ENCODE data around the gene CASKIN1. TPM values are rescaled to one million over a fixed set of nuclear protein-coding genes. Genes with fewer than 3 reads are reported as not detected.

CASKIN1 gene
- total RNA-seq, 1 experiment from 2014 or later = 4.5 TPM

DNA sequence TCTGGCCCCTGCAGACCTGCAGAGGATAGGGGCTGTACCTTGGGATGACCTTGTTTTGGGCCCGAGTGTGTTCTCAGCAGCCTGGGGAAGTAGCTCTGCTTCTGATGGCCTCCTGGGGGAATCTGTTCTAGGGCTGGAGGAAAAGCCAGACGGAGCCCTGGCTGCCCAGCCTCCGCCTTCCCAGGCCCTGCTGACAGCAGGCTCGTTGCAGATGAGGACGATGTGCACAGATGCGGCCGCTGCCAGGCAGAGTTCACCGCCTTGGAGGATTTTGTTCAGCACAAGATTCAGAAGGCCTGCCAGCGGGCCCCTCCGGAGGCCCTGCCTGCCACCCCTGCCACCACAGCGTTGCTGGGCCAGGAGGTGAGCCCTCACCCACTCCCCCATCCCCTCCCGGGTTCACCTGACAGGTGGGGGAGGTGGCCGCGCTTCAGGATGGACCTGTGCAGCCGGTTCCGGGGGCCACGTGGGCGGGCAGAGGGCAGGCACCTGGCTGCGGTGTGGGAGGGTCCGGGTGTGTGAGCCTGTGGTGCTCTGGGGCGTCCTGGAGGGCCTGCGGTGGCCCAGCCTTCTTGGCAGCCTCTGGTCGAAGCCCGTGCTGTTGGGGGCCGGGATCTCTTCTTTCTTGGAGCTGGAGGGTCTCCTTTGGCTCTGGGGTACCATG lies 31.9 kb upstream of the CASKIN1 start:
- intact Hi-C loops (cut with micrococcal nuclease; ENCODE audit: unreplicated experiment) = no loop called here
- ATAC-seq (no peak), DNase-seq (ENCODE audit: low read depth, low spot score) (no peak)
- BruUV-seq (replicated peaks) = no TSS peak
- POLR2A ChIA-PET = no interaction called here
- TF ChIP-seq TCF7L2 (IDR thresholded peaks at IDR 0.05; ENCODE audit: low read depth, low read length) = no peak
- TF ChIP-seq, protein P1, sequence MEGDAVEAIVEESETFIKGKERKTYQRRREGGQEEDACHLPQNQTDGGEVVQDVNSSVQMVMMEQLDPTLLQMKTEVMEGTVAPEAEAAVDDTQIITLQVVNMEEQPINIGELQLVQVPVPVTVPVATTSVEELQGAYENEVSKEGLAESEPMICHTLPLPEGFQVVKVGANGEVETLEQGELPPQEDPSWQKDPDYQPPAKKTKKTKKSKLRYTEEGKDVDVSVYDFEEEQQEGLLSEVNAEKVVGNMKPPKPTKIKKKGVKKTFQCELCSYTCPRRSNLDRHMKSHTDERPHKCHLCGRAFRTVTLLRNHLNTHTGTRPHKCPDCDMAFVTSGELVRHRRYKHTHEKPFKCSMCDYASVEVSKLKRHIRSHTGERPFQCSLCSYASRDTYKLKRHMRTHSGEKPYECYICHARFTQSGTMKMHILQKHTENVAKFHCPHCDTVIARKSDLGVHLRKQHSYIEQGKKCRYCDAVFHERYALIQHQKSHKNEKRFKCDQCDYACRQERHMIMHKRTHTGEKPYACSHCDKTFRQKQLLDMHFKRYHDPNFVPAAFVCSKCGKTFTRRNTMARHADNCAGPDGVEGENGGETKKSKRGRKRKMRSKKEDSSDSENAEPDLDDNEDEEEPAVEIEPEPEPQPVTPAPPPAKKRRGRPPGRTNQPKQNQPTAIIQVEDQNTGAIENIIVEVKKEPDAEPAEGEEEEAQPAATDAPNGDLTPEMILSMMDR (IDR thresholded peaks at IDR 0.05) = no peak
- TF ChIP-seq, protein P2, sequence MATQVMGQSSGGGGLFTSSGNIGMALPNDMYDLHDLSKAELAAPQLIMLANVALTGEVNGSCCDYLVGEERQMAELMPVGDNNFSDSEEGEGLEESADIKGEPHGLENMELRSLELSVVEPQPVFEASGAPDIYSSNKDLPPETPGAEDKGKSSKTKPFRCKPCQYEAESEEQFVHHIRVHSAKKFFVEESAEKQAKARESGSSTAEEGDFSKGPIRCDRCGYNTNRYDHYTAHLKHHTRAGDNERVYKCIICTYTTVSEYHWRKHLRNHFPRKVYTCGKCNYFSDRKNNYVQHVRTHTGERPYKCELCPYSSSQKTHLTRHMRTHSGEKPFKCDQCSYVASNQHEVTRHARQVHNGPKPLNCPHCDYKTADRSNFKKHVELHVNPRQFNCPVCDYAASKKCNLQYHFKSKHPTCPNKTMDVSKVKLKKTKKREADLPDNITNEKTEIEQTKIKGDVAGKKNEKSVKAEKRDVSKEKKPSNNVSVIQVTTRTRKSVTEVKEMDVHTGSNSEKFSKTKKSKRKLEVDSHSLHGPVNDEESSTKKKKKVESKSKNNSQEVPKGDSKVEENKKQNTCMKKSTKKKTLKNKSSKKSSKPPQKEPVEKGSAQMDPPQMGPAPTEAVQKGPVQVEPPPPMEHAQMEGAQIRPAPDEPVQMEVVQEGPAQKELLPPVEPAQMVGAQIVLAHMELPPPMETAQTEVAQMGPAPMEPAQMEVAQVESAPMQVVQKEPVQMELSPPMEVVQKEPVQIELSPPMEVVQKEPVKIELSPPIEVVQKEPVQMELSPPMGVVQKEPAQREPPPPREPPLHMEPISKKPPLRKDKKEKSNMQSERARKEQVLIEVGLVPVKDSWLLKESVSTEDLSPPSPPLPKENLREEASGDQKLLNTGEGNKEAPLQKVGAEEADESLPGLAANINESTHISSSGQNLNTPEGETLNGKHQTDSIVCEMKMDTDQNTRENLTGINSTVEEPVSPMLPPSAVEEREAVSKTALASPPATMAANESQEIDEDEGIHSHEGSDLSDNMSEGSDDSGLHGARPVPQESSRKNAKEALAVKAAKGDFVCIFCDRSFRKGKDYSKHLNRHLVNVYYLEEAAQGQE (IDR thresholded peaks at IDR 0.05; ENCODE audit: insufficient read depth in 1 of 2, low read depth in 2 of 2, low read length in 1 of 2) = no peak
- no peak for TF ChIP-seq SIN3A (IDR thresholded peaks at IDR 0.05; ENCODE audit: borderline replicate concordance, insufficient read depth, low read depth, low read length)
- no peak for TF ChIP-seq POLR2AphosphoS5 (IDR thresholded peaks at IDR 0.05; ENCODE audit: low read depth, low read length)
- CTCF ChIA-PET = no interaction called here
- peaks cover 8% of the 10 kb centered on the region; the same call in 1 of the 2 replicates for H3K36me3 ChIP-seq (ENCODE audit: control insufficient read depth, insufficient read depth, low read length)
- peaks cover 16% of the 10 kb centered on the region for H3K4me1 ChIP-seq (ENCODE audit: control insufficient read depth, insufficient read depth, low read length)
- no peaks in the 10 kb centered on the region for H3K27me3 ChIP-seq (ENCODE audit: control insufficient read depth, insufficient read depth, low read length)
- in situ Hi-C loops (cut with HindIII; ENCODE audit: low pct_unique_long_range_greater_than_20kb, low sequenced_read_pairs) = no loop called here
- H3K4me3 ChIP-seq (ENCODE audit: low read depth in 2 of 2, low read length in 2 of 2) = no peak overlapping the region
- H3K9me3 ChIP-seq (ENCODE audit: control insufficient read depth, insufficient read depth, low read depth, low read length) = no peaks in the 10 kb centered on the region
- H3K27ac ChIP-seq (ENCODE audit: low read length) = no peak overlapping the region

DNA sequence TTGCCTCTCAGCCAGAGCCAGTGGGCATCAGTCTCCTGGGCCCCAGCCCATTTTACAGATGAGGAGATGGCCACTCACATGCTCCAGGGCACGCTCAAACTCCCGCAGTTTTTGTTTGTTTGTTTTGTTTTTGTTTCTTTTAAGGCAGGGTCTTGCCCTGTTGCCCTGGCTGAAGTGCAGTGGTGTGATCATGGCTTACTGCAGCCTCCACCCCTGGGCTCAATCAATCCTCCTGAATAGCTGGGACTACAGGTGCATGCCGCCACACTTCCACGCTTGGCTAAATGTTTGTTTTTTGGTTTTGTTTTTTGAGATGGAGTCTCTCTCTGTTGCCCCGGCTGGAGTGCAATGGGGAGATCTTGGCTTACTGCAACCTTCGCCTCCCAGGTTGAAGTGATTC lies 30.5 kb upstream of the CASKIN1 start:
- Histone ChIP-seq H3K9me3 (ENCODE audit: control insufficient read depth, insufficient read depth, low read depth, low read length) (no peaks in the 10 kb centered on the region), H3K27me3 (ENCODE audit: control insufficient read depth, insufficient read depth, low read length) (no peaks in the 10 kb centered on the region), H3K4me3 (ENCODE audit: low read depth in 2 of 2, low read length in 2 of 2) (no peak overlapping the region), H3K36me3 (ENCODE audit: control insufficient read depth, insufficient read depth, low read length) (peaks cover 8% of the 10 kb centered on the region; the same call in 1 of the 2 replicates), H3K27ac (ENCODE audit: low read length) (no peak overlapping the region), H3K4me1 (ENCODE audit: control insufficient read depth, insufficient read depth, low read length) (peaks cover 16% of the 10 kb centered on the region)
- ATAC-seq = no peak
- in situ Hi-C loops (cut with HindIII; ENCODE audit: low pct_unique_long_range_greater_than_20kb, low sequenced_read_pairs) (no loop called here), intact Hi-C loops (cut with micrococcal nuclease; ENCODE audit: unreplicated experiment) (no loop called here)
- TF ChIP-seq TCF7L2 (IDR thresholded peaks at IDR 0.05; ENCODE audit: low read depth, low read length) (no peak), SIN3A (IDR thresholded peaks at IDR 0.05; ENCODE audit: borderline replicate concordance, insufficient read depth, low read depth, low read length) (no peak), POLR2AphosphoS5 (IDR thresholded peaks at IDR 0.05; ENCODE audit: low read depth, low read length) (no peak)
- TF ChIP-seq, protein P1 (IDR thresholded peaks at IDR 0.05) = no peak
- TF ChIP-seq, protein P2 (IDR thresholded peaks at IDR 0.05; ENCODE audit: insufficient read depth in 1 of 2, low read depth in 2 of 2, low read length in 1 of 2) = no peak
- no peak for DNase-seq (ENCODE audit: low read depth, low spot score)
- no TSS peak for BruUV-seq (replicated peaks)
- POLR2A ChIA-PET = no interaction called here
- CTCF ChIA-PET = no interaction called here

Measured in Panc1 (cell line).